H1 (cell line): ENCODE measurements around the gene INPP5E. TPM values are rescaled to one million over a fixed set of nuclear protein-coding genes. Genes with fewer than 3 reads are reported as not detected.

Experiments used
- CTCF ChIA-PET: fragments of 300-600 bp; sonication (Branson Sonifier 250); formaldehyde crosslinking; loops from one replicate; lab custom pipeline; 2021; ENCODE audit not compliant: partially characterized antibody; lab: Charles Lee
- POLR2A ChIA-PET: fragments of 300-600 bp; sonication (Branson Sonifier 250); formaldehyde crosslinking; loops from one replicate; lab custom pipeline; 2021; ENCODE audit warnings: inconsistent platforms; ENCODE audit not compliant: partially characterized antibody; lab: Charles Lee
- DNase-seq, 2 experiments: peaks; one replicate each; pipeline versions ENCODE4 v3.0.0 to v3.0.0-alpha.2; 2010 to 2022; ENCODE audit warnings: low spot score in 2 of 2, low read depth in 1 of 2, mixed read lengths in 1 of 2
- FAIRE-seq: peaks from 2 replicates; lab custom pipeline; 2011; peaks lifted over from hg19 to GRCh38; lab: Jason Lieb, UNC
- H2AFZ ChIP-seq: 2 replicates; pipeline ENCODE4 v1.8.1; 2012; ENCODE audit warnings: low read length, inconsistent platforms
- H2AK5ac ChIP-seq: 2 replicates; pipeline ENCODE4 v1.6.1; 2013; ENCODE audit warnings: low read depth, low read length
- H2BK120ac ChIP-seq: replicated peaks from 2 replicates; pipeline ENCODE3; 2013; ENCODE audit warnings: low read depth, low read length, inconsistent platforms
- H2BK12ac ChIP-seq: 2 replicates; pipeline ENCODE4 v1.6.1; 2013; ENCODE audit warnings: low read depth, low read length
- H2BK15ac ChIP-seq: 2 replicates; pipeline ENCODE4 v1.6.1; 2013; ENCODE audit warnings: low read length
- H2BK20ac ChIP-seq: 2 replicates; pipeline ENCODE4 v1.6.1; 2013; ENCODE audit warnings: low read length
- H2BK5ac ChIP-seq: 2 replicates; pipeline ENCODE4 v1.6.1; 2013; ENCODE audit warnings: low read depth, low read length
- H3K14ac ChIP-seq: 2 replicates; pipeline ENCODE4 v1.6.1; 2013; ENCODE audit warnings: inconsistent platforms; ENCODE audit not compliant: insufficient read length
- H3K18ac ChIP-seq: 2 replicates; pipeline ENCODE4 v1.6.1; 2013; ENCODE audit warnings: low read length; ENCODE audit errors: extremely low read depth
- H3K23ac ChIP-seq: 2 replicates; pipeline ENCODE4 v1.6.1; 2013; ENCODE audit warnings: inconsistent platforms; ENCODE audit not compliant: insufficient read length
- H3K23me2 ChIP-seq: 2 replicates; pipeline ENCODE4 v1.6.1; 2013; ENCODE audit warnings: low read depth, low read length
- H3K27ac ChIP-seq: 2 replicates; pipeline ENCODE4 v1.6.1; 2011; ENCODE audit warnings: low read depth, low read length, inconsistent platforms
- H3K27me3 ChIP-seq, 4 experiments: replicated peaks in 1 of 4; 1 replicate in 1 of 4; 2 replicates in 3 of 4; pipeline versions ENCODE4 v1.6.1 to v1.8.1; 2011 to 2013; ENCODE audit warnings: low read length in 3 of 4, mild to moderate bottlenecking in 3 of 4, inconsistent platforms in 2 of 4, mixed read lengths in 2 of 4, moderate library complexity in 1 of 4; ENCODE audit not compliant: control insufficient read depth in 3 of 4, insufficient read depth in 3 of 4; ENCODE audit errors: extremely low read depth in 1 of 4
- H3K36me3 ChIP-seq, 4 experiments: 2 replicates each; pipeline versions ENCODE4 v1.6.1 to v1.8.1; 2011 to 2013; ENCODE audit warnings: mild to moderate bottlenecking in 4 of 4, low read length in 3 of 4, moderate library complexity in 2 of 4, control low read depth in 1 of 4, inconsistent platforms in 1 of 4; ENCODE audit not compliant: insufficient read depth in 4 of 4, control insufficient read depth in 2 of 4
- H3K4ac ChIP-seq: replicated peaks from 2 replicates; pipeline ENCODE3; 2013; ENCODE audit warnings: low read length, low read depth, mixed read lengths, inconsistent platforms; ENCODE audit not compliant: insufficient read length
- H3K4me1 ChIP-seq, 4 experiments: replicated peaks in 1 of 4; 1 replicate in 1 of 4; 2 replicates in 3 of 4; pipeline versions ENCODE4 v1.6.1 to v1.8.1; 2011 to 2013; ENCODE audit warnings: low read length in 3 of 4, inconsistent platforms in 2 of 4, mixed read lengths in 1 of 4; ENCODE audit not compliant: insufficient read depth in 4 of 4, control insufficient read depth in 3 of 4
- H3K4me2 ChIP-seq, 2 experiments: 2 replicates each; pipeline versions ENCODE4 v1.6.1 to v1.8.1; 2011 to 2013; ENCODE audit warnings: low read depth in 2 of 2, low read length in 2 of 2, control low read depth in 1 of 2, inconsistent platforms in 1 of 2, mild to moderate bottlenecking in 1 of 2; ENCODE audit not compliant: insufficient read depth in 1 of 2
- H3K4me3 ChIP-seq, 4 experiments: fragments of 200-600, 300-600 bp in 1 of 4; sonication (generic), shearing (Covaris generic), sonication (Bioruptor Twin) in 1 of 4; 2 replicates each; pipeline versions ENCODE4 v1.5.1 to v1.8.1; 2011 to 2016; ENCODE audit warnings: low read length in 4 of 4, low read depth in 3 of 4, control low read depth in 2 of 4, inconsistent platforms in 2 of 4, mild to moderate bottlenecking in 2 of 4, mixed read lengths in 1 of 4, moderate library complexity in 1 of 4; ENCODE audit not compliant: insufficient read depth in 2 of 4; ENCODE audit errors: extremely low read depth in 1 of 4
- H3K56ac ChIP-seq: replicated peaks from 2 replicates; pipeline ENCODE3; 2013; ENCODE audit warnings: low read depth, mild to moderate bottlenecking, mixed read lengths, low read length, inconsistent platforms; ENCODE audit not compliant: insufficient read length
- H3K79me1 ChIP-seq: 2 replicates; pipeline ENCODE4 v1.6.1; 2013; ENCODE audit warnings: low read depth, low read length, control low read depth
- H3K79me2 ChIP-seq, 2 experiments: 2 replicates each; pipeline versions ENCODE4 v1.6.1 to v1.8.1; 2012 to 2013; ENCODE audit warnings: low read length in 2 of 2, mild to moderate bottlenecking in 2 of 2, inconsistent platforms in 1 of 2; ENCODE audit not compliant: insufficient read depth in 2 of 2, control insufficient read depth in 1 of 2
- H3K9ac ChIP-seq, 4 experiments: replicated peaks in 1 of 4; 1 replicate in 1 of 4; 2 replicates in 3 of 4; pipeline versions ENCODE4 v1.6.1 to v1.8.1; 2011 to 2013; ENCODE audit warnings: low read depth in 3 of 4, low read length in 3 of 4, control low read depth in 2 of 4, mild to moderate bottlenecking in 2 of 4, moderate library complexity in 2 of 4, inconsistent platforms in 1 of 4; ENCODE audit errors: extremely low read depth in 1 of 4
- H3K9me3 ChIP-seq, 2 experiments: 2 replicates each; pipeline versions ENCODE4 v1.6.1 to v1.8.1; 2012 to 2013; ENCODE audit warnings: mild to moderate bottlenecking in 2 of 2, moderate library complexity in 2 of 2, control low read depth in 1 of 2, inconsistent platforms in 1 of 2, low read depth in 1 of 2, low read length in 1 of 2, mixed read lengths in 1 of 2; ENCODE audit not compliant: insufficient read depth in 2 of 2
- H4K20me1 ChIP-seq, 2 experiments: replicated peaks in 1 of 2; 2 replicates each; pipeline versions ENCODE3 to v1.8.1; 2011 to 2013; ENCODE audit warnings: inconsistent platforms in 2 of 2, low read length in 2 of 2, mild to moderate bottlenecking in 1 of 2; ENCODE audit not compliant: insufficient read depth in 2 of 2, control insufficient read depth in 1 of 2
- H4K5ac ChIP-seq: 2 replicates; pipeline ENCODE4 v1.6.1; 2013; ENCODE audit warnings: low read length, low read depth, mixed read lengths, inconsistent platforms; ENCODE audit not compliant: insufficient read length
- H4K8ac ChIP-seq: 2 replicates; pipeline ENCODE4 v1.8.0; 2013; ENCODE audit warnings: mild to moderate bottlenecking, moderate library complexity, low read length, inconsistent platforms; ENCODE audit not compliant: insufficient read depth; ENCODE audit errors: extremely low read depth
- H4K91ac ChIP-seq: replicated peaks from 2 replicates; pipeline ENCODE3; 2013; ENCODE audit warnings: low read length, mixed read lengths, inconsistent platforms; ENCODE audit not compliant: insufficient read length
- CREB1 ChIP-seq: IDR thresholded peaks from 2 replicates; pipeline ENCODE4 v1.6.1; 2012; ENCODE audit warnings: inconsistent platforms
- CTBP2 ChIP-seq: IDR thresholded peaks from 2 replicates; pipeline ENCODE4 v1.7.0; 2011; ENCODE audit warnings: borderline replicate concordance, mild to moderate bottlenecking, moderate library complexity, mixed read lengths, low read length; ENCODE audit not compliant: insufficient read depth, insufficient read length
- HDAC2 ChIP-seq, 2 experiments: fragments of 300-600 bp in 1 of 2; sonication (generic) in 1 of 2; IDR thresholded peaks; 2 replicates each; pipeline ENCODE4 v1.6.1; 2011 to 2012; ENCODE audit warnings: low read depth in 2 of 2, low read length in 2 of 2, mild to moderate bottlenecking in 2 of 2, moderate library complexity in 2 of 2, borderline replicate concordance in 1 of 2, inconsistent platforms in 1 of 2
- HDAC6 ChIP-seq: IDR thresholded peaks from one replicate; pipeline ENCODE4 v1.7.1; 2012; ENCODE audit warnings: low read depth, mild to moderate bottlenecking, inconsistent platforms, low read length, moderate library complexity
- KDM4A ChIP-seq: IDR thresholded peaks from one replicate; pipeline ENCODE4 v1.7.1; 2012; ENCODE audit warnings: low read depth, mild to moderate bottlenecking, moderate library complexity, low read length, inconsistent platforms; ENCODE audit not compliant: severe bottlenecking
- NANOG ChIP-seq: IDR thresholded peaks from 2 replicates; pipeline ENCODE4 v1.6.1; 2011; ENCODE audit warnings: low read length, low read depth, mild to moderate bottlenecking, inconsistent platforms; ENCODE audit not compliant: insufficient read depth, poor library complexity, severe bottlenecking
- POU5F1 ChIP-seq: IDR thresholded peaks from 2 replicates; pipeline ENCODE4 v1.6.1; 2011; ENCODE audit warnings: low read depth, mild to moderate bottlenecking, low read length, moderate library complexity
- SP1 ChIP-seq: IDR thresholded peaks from 2 replicates; pipeline ENCODE4 v1.6.1; 2011; ENCODE audit warnings: low read depth, low read length
- SRF ChIP-seq: IDR thresholded peaks from 2 replicates; pipeline ENCODE4 v1.6.1; 2011; ENCODE audit warnings: mild to moderate bottlenecking, low read depth, low read length, moderate library complexity
- TAF1 ChIP-seq: IDR thresholded peaks from 2 replicates; pipeline ENCODE4 v1.6.1; 2011; ENCODE audit warnings: mild to moderate bottlenecking, low read depth, low read length
- TCF12 ChIP-seq: IDR thresholded peaks from 2 replicates; pipeline ENCODE4 v1.6.1; 2011; ENCODE audit warnings: low read depth, mild to moderate bottlenecking, low read length
- whole genome bisulfite sequencing, 2 experiments: shearing (Covaris generic) in 1 of 2; methylation state at CpG; one replicate each; pipeline versions ENCODE4 v1.1.6 to v1.1.7; 2013 to 2015; ENCODE audit warnings: low lambda C conversion rate in 2 of 2, mixed read lengths in 2 of 2, inconsistent platforms in 1 of 2, low coverage in 1 of 2, missing lambda C conversion rate in 1 of 2; ENCODE audit not compliant: insufficient replicate concordance in 2 of 2, insufficient coverage in 1 of 2, insufficient read length in 1 of 2; ENCODE audit errors: extremely low coverage in 1 of 2, missing lambda C conversion rate in 1 of 2; 5-methylcytosine and 5-hydroxymethylcytosine counted together
- polyA plus RNA-seq, 7 experiments: library from polyadenylated mRNA; depleted of rRNA in 3 of 7; stranded (reverse) in 5 of 7; unstranded in 2 of 7; fragments of >200 nt in 5 of 7; fragments of 200-250 nt in 2 of 7; gene quantifications; 1 replicate in 5 of 7; 2 replicates in 1 of 7; 4 replicates in 1 of 7; pipeline versions ENCODE4 v1.2.1 to v1.2.3, GENCODE V29; 2011 to 2013; ENCODE audit warnings: missing spikeins in 2 of 7, mixed read lengths in 2 of 7
- total RNA-seq: library from RNA; stranded (reverse); fragmentation: NEBNext Ultra II Directional; extraction: Animal tissue kit (Norgen Biotek cat#: 25700); gene quantifications from 2 replicates; pipeline ENCODE4 v1.2.1, GENCODE V29; 2021

The INPP5E gene
- total and polyA plus RNA-seq, 2 of the 8 experiments (the other 6 are each of a cell fraction or from before 2014, with no cell fraction given), result 8.7 to 11.3 TPM

DNA sequence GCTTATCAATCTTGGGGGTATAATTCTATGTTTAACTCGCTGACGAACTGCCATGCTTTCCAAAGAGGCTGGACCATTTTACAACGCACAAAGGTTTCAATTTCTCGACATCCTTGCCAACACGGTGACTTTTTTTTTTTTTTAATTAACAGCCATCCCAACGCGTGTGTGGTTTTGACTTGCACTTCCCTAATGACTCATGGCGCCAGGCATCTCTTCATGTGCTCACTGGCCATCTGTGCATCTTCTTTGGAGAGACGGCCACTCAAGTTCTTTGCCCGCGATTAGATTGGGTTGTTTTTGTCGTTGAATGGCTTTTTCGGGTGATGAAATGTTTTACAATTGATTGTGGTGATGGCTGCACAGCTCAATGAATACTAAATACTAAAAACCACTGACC lies 53.6 kb downstream of the INPP5E start:
- Histone ChIP-seq H3K79me1 (no peaks in the 10 kb centered on the region; the same call in 1 of the 2 replicates), H3K56ac (no peak overlapping the region), H2BK20ac (no peak overlapping the region), H3K79me2 (no peaks in the 10 kb centered on the region), H4K5ac (no peak overlapping the region), H2BK15ac (no peak overlapping the region), H3K23me2 (no peaks in the 10 kb centered on the region), H2BK5ac (no peak overlapping the region), H3K4me1 (no peaks in the 10 kb centered on the region), H4K91ac (no peak overlapping the region), H3K9me3 (no peaks in the 10 kb centered on the region), H3K9ac (no peak overlapping the region), H3K36me3 (peaks cover 15 to 66% (median 49%) of the 10 kb centered on the region in 4 experiments), H3K18ac (no peak overlapping the region), H3K27ac (no peak overlapping the region), H4K8ac (no peak overlapping the region), H3K23ac (no peak overlapping the region), H4K20me1 (peaks cover 4 to 17% of the 10 kb centered on the region in 2 experiments), H2AK5ac (no peak overlapping the region), H3K4me2 (no peak overlapping the region), H3K4me3 (no peak overlapping the region), H3K27me3 (no peaks in the 10 kb centered on the region), H2BK12ac (no peak overlapping the region), H2AFZ (no peak overlapping the region), H2BK120ac (no peak overlapping the region), H3K14ac (no peak overlapping the region), H3K4ac (no peak overlapping the region)
- FAIRE-seq (no peak), DNase-seq (no peak)
- TF ChIP-seq TAF1 (no peak), CREB1 (no peak), CTBP2 (no peak), POU5F1 (no peak), HDAC6 (no peak), SP1 (no peak), SRF (no peak), TCF12 (no peak), NANOG (no peak), KDM4A (no peak), HDAC2 (IDR thresholded peaks at IDR 0.05; ENCODE audit: borderline replicate concordance in 1 of 2, low read depth in 2 of 2, low read length in 2 of 2) (no peak)
- CTCF ChIA-PET, result interaction anchor here (0.6 to 4.7 kb wide), 4 partner anchors 15 to 82 kb away, joined by 3 to 26 read pairs (median 4); partner anchors contain the start of gene SNAPC4
- 92% methylated on average over 13 of the region's 13 CpGs; no CpG with 5 or more reads in 1 of the 2 experiments for WGBS, 2 experiments
- POLR2A ChIA-PET, result interaction anchor here (1.1 to 14.0 kb wide), 6 partner anchors 8 to 44 kb away, joined by 3 to 139 read pairs (median 8); partner anchors contain the start of genes CARD9 and SNAPC4
